GM12892 (cell line): Measurements from ENCODE around the gene SLC2A3.

Source experiments
- POLR2A ChIP-seq: IDR thresholded peaks from 2 replicates; pipeline ENCODE4 v1.6.1; 2011; ENCODE audit warnings: low read depth, low read length, control low read depth
- POLR2AphosphoS5 ChIP-seq: IDR thresholded peaks from 2 replicates; pipeline ENCODE4 v1.6.1; 2011; ENCODE audit warnings: low read depth, low read length, control low read depth

GRCh38 chr12:7959278-7959677 lies 23.3 kb upstream of the SLC2A3 start:
- TF ChIP-seq POLR2A (no peak), POLR2AphosphoS5 (no peak)
